Caco-2 (cell line): ENCODE results near the gene GRN. TPM values are rescaled to one million over a fixed set of nuclear protein-coding genes. Genes with fewer than 3 reads are reported as not detected.

ENCODE experiments used
- BruUV-seq: library from RNA; stranded (reverse); fragments of 400-500 nt; replicated peaks from 2 replicates; lab custom pipeline; 2021; lab: Mats Ljungman, UMichigan
- CTCF ChIA-PET: fragments of 300-600 bp; sonication (Branson Sonifier 250); formaldehyde crosslinking; loops from one replicate; lab custom pipeline; 2022; ENCODE audit warnings: antibody characterized with exemption; lab: Charles Lee
- POLR2A ChIA-PET: fragments of 300-600 bp; sonication (Branson Sonifier 250); formaldehyde crosslinking; loops from one replicate; lab custom pipeline; 2022; ENCODE audit warnings: antibody characterized with exemption; lab: Charles Lee
- DNase-seq, 2 experiments: peaks; one replicate each; pipeline versions ENCODE4 v3.0.0 to v3.0.0-alpha.2; 2020 to 2022
- H3K27me3 ChIP-seq: replicated peaks from 2 replicates; pipeline ENCODE4 v1.6.0; 2011; ENCODE audit warnings: low read length; ENCODE audit not compliant: control insufficient read depth, insufficient read depth
- H3K36me3 ChIP-seq: 2 replicates; pipeline ENCODE4 v1.5.1; 2011; ENCODE audit warnings: low read length; ENCODE audit not compliant: control insufficient read depth, insufficient read depth
- H3K4me1 ChIP-seq: fragments of 250-450 bp; sonication (Bioruptor Pico); 2 replicates; pipeline ENCODE4 v1.5.1; 2020; ENCODE audit warnings: mild to moderate bottlenecking
- H3K4me3 ChIP-seq: 2 replicates; pipeline ENCODE4 v1.5.1; 2011; ENCODE audit warnings: low read depth, mild to moderate bottlenecking, control low read depth, low read length
- H3K9me3 ChIP-seq: fragments of 250-450 bp; sonication (Bioruptor Pico); 2 replicates; pipeline ENCODE4 v1.5.1; 2020; ENCODE audit warnings: mild to moderate bottlenecking, moderate library complexity
- H3K27ac Mint-ChIP-seq: one replicate; pipeline ENCODE4 v1.8.0; 2022; ENCODE audit warnings: mixed read lengths; ENCODE audit not compliant: unreplicated experiment
- H3K27me3 Mint-ChIP-seq: one replicate; pipeline ENCODE4 v1.8.0; 2022; ENCODE audit warnings: mixed read lengths; ENCODE audit not compliant: insufficient read depth, unreplicated experiment
- H3K36me3 Mint-ChIP-seq: one replicate; pipeline ENCODE4 v1.8.0; 2022; ENCODE audit warnings: mild to moderate bottlenecking, mixed read lengths; ENCODE audit not compliant: insufficient read depth, unreplicated experiment
- H3K4me1 Mint-ChIP-seq: one replicate; pipeline ENCODE4 v1.8.0; 2022; ENCODE audit warnings: low read depth, mixed read lengths; ENCODE audit not compliant: unreplicated experiment
- H3K4me3 Mint-ChIP-seq: one replicate; pipeline ENCODE4 v1.8.0; 2022; ENCODE audit warnings: mild to moderate bottlenecking, moderate library complexity, mixed read lengths; ENCODE audit not compliant: unreplicated experiment
- H3K9me3 Mint-ChIP-seq: one replicate; pipeline ENCODE4 v1.8.0; 2022; ENCODE audit warnings: mixed read lengths; ENCODE audit not compliant: unreplicated experiment
- intact Hi-C: fragments of 100-400 bp; cut with micrococcal nuclease; formaldehyde crosslinking; loops from one replicate; pipeline ENCODE4 v1.10.0; 2022; ENCODE audit not compliant: unreplicated experiment
- total RNA-seq: library from RNA; stranded (reverse); gene quantifications from 2 replicates; pipeline ENCODE4 v1.2.3, GENCODE V29; 2022
- TF ChIP-seq, protein P1 (sequence below), 2 experiments: fragments of 200-600 bp in 1 of 2; IDR thresholded peaks; 1 replicate in 1 of 2; 2 replicates in 1 of 2; pipeline versions ENCODE4 v1.5.1 to v1.8.0; 2011 to 2022; ENCODE audit warnings: antibody characterized with exemption in 1 of 2, control low read depth in 1 of 2, inconsistent platforms in 1 of 2, low read depth in 1 of 2, low read length in 1 of 2, mild to moderate bottlenecking in 1 of 2, moderate library complexity in 1 of 2; ENCODE audit not compliant: insufficient read depth in 1 of 2, severe bottlenecking in 1 of 2, unreplicated experiment in 1 of 2

Gene GRN
- total RNA-seq, 1 experiment from 2014 or later, result 167 TPM

DNA sequence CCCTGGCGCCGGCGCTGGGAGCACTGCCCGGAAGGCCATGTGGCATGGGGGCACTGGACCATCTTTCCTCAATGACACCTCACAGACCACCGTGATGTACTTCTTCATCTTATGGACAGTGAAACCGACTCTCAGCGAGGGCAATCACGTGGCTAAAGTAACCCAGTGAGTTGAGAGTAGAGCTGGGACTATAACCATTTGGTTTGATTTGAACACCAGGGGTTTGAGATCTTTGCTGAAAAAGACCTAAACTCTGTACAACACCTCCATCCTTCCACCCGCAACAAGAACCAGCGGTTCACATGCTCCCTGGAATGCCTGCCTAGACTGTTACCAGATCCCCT is 41.1 kb downstream of the GRN start:
- peak overlapping the region; percentile 73 for H3K4me3 Mint-ChIP-seq
- H3K9me3 Mint-ChIP-seq, result no peaks in the 10 kb centered on the region
- H3K27me3 Mint-ChIP-seq, result peaks cover 5% of the 10 kb centered on the region
- H3K4me1 Mint-ChIP-seq, result no peaks in the 10 kb centered on the region
- ChIA-PET POLR2A (interaction anchor here (0.6 kb wide), 1 partner anchor 11 kb away, joined by 3 read pairs; no protein-coding TSS in a partner anchor), CTCF (interaction anchor here (0.7 to 1.7 kb wide), 4 partner anchors 17 to 316 kb away, joined by 3 to 12 read pairs (median 8); partner anchors contain the start of gene FAM171A2)
- no peak overlapping the region for H3K27ac Mint-ChIP-seq
- DNase-seq, result no peak
- H3K4me1 ChIP-seq, result 0 out of 2 replicates have a peak, but pooled peaks cover 4% of the 10 kb centered on the region
- H3K36me3 Mint-ChIP-seq, result no peaks in the 10 kb centered on the region
- no TSS peak for BruUV-seq
- no peaks in the 10 kb centered on the region for H3K9me3 ChIP-seq
- intact Hi-C loops, result no loop called here
- peak overlapping the region; percentile 58 for H3K4me3 ChIP-seq
- TF ChIP-seq, protein P1, sequence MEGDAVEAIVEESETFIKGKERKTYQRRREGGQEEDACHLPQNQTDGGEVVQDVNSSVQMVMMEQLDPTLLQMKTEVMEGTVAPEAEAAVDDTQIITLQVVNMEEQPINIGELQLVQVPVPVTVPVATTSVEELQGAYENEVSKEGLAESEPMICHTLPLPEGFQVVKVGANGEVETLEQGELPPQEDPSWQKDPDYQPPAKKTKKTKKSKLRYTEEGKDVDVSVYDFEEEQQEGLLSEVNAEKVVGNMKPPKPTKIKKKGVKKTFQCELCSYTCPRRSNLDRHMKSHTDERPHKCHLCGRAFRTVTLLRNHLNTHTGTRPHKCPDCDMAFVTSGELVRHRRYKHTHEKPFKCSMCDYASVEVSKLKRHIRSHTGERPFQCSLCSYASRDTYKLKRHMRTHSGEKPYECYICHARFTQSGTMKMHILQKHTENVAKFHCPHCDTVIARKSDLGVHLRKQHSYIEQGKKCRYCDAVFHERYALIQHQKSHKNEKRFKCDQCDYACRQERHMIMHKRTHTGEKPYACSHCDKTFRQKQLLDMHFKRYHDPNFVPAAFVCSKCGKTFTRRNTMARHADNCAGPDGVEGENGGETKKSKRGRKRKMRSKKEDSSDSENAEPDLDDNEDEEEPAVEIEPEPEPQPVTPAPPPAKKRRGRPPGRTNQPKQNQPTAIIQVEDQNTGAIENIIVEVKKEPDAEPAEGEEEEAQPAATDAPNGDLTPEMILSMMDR (IDR thresholded peaks at IDR 0.05; ENCODE audit: insufficient read depth in 1 of 2, low read depth in 1 of 2, low read length in 1 of 2, severe bottlenecking in 1 of 2, unreplicated experiment in 1 of 2), result no peak
- H3K27me3 ChIP-seq, result no peaks in the 10 kb centered on the region
- H3K36me3 ChIP-seq, result no peaks in the 10 kb centered on the region

DNA sequence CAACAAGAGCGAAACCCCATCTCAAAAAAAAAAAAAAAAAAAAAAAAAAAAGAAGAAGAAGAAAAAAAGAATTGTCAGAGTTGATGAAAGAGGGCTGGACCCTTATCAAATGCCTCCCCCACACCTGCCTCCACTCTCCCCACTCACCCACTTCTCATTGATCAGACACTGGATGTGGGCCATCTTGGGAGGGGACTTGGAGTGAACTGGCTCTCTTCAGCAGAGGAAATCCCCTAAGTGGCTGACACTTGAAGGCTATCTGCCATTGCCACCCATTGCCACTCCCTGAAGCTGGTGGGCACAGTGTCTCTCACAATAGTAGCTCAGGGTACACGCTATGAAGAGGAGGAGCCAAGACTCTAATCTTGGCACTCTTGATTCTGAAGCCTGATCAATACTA is 42.7 kb downstream of the GRN start:
- POLR2A ChIA-PET, result no interaction called here
- Mint-ChIP-seq H3K27me3 (peaks cover 3% of the 10 kb centered on the region), H3K36me3 (peaks cover 4% of the 10 kb centered on the region), H3K9me3 (no peaks in the 10 kb centered on the region), H3K27ac (no peak overlapping the region), H3K4me1 (no peaks in the 10 kb centered on the region), H3K4me3 (no peak overlapping the region)
- TF ChIP-seq, protein P1 (IDR thresholded peaks at IDR 0.05; ENCODE audit: insufficient read depth in 1 of 2, low read depth in 1 of 2, low read length in 1 of 2, severe bottlenecking in 1 of 2, unreplicated experiment in 1 of 2), result no peak
- Histone ChIP-seq H3K4me3 (no peak overlapping the region), H3K9me3 (no peaks in the 10 kb centered on the region), H3K4me1 (0 out of 2 replicates have a peak, but pooled peaks cover 4% of the 10 kb centered on the region), H3K27me3 (no peaks in the 10 kb centered on the region), H3K36me3 (no peaks in the 10 kb centered on the region)
- intact Hi-C loops, result no loop called here
- TSS peak; percentile 47 for BruUV-seq
- CTCF ChIA-PET, result no interaction called here
- DNase-seq, result peak in 1 of 2 experiments; percentile 17

DNA sequence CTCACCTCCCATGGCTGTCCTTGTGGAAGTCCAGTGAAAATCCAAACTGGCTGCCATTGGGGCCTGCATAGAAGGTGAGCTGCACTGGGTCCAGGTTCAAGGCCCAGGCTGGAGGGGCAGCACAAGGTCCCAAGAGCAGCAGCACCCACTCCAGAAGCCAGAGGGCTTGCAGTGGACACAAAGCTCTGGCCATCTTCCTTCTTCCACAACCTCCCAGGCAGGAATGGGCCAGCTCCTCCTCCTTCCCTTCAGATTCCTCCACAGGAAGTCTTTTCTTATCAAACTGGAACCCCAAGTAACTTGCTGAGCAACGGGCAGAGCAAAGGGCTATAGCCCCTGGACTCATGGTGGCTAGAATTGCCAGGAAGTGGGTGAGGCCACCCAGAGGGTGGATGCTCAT is 44.2 kb downstream of the GRN start, which contains the start of gene ITGA2B:
Gene ITGA2B (minus strand): TSS at position 369 of the 400 bp plus-strand sequence. CDS start 176 bp downstream, at position 193.
- ChIA-PET POLR2A (no interaction called here), CTCF (no interaction called here)
- no peak within 1 kb of the TSS for H3K4me3 Mint-ChIP-seq
- DNase-seq, result peak in 1 of 2 experiments; percentile 23
- H3K27me3 Mint-ChIP-seq, result no peaks in the 10 kb centered on the region
- BruUV-seq, result no TSS peak
- H3K27ac Mint-ChIP-seq, result no peak within 1 kb of the TSS
- Histone ChIP-seq H3K36me3 (no peaks in the 10 kb centered on the region), H3K9me3 (no peaks in the 10 kb centered on the region), H3K27me3 (no peaks in the 10 kb centered on the region), H3K4me3 (no peak within 1 kb of the TSS), H3K4me1 (0 out of 2 replicates have a peak, but pooled peaks cover 4% of the 10 kb centered on the region)
- intact Hi-C loops, result no loop called here
- no peaks in the 10 kb centered on the region for H3K4me1 Mint-ChIP-seq
- TF ChIP-seq, protein P1 (IDR thresholded peaks at IDR 0.05; ENCODE audit: insufficient read depth in 1 of 2, low read depth in 1 of 2, low read length in 1 of 2, severe bottlenecking in 1 of 2, unreplicated experiment in 1 of 2), result no peak
- H3K9me3 Mint-ChIP-seq, result no peaks in the 10 kb centered on the region
- peaks cover 7% of the 10 kb centered on the region for H3K36me3 Mint-ChIP-seq
